H9 (cell line): ENCODE measurements around the gene TMEM63B. TPM values are rescaled to one million over a fixed set of nuclear protein-coding genes. Genes with fewer than 3 reads are reported as not detected.
A peak's percentile ranks its signal among the peaks of the same experiment; 100 is the strongest.

Source experiments
- DNase-seq: peaks from one replicate; pipeline ENCODE4 v3.0.0-alpha.2; 2017
- H2AFZ ChIP-seq: one replicate; pipeline ENCODE4 v1.6.1; 2013; ENCODE audit warnings: mild to moderate bottlenecking, low read length, control low read depth, moderate library complexity
- H2AK5ac ChIP-seq: 2 replicates; pipeline ENCODE4 v1.6.1; 2013; ENCODE audit warnings: low read length, control low read depth, mixed read lengths; ENCODE audit not compliant: insufficient read length
- H2BK120ac ChIP-seq: one replicate; pipeline ENCODE4 v1.6.1; 2013; ENCODE audit warnings: low read depth, mild to moderate bottlenecking, low read length, control low read depth, inconsistent platforms; ENCODE audit not compliant: poor library complexity, severe bottlenecking
- H2BK12ac ChIP-seq: 2 replicates; pipeline ENCODE4 v1.6.1; 2013; ENCODE audit warnings: low read length, control low read depth, mixed read lengths, low read depth; ENCODE audit not compliant: insufficient read length
- H2BK15ac ChIP-seq: 2 replicates; pipeline ENCODE4 v1.6.1; 2013; ENCODE audit warnings: low read depth, low read length, control low read depth
- H2BK20ac ChIP-seq: one replicate; pipeline ENCODE4 v1.6.1; 2013; ENCODE audit warnings: low read depth, mild to moderate bottlenecking, low read length, control low read depth, inconsistent platforms; ENCODE audit not compliant: poor library complexity, severe bottlenecking
- H2BK5ac ChIP-seq: 2 replicates; pipeline ENCODE4 v1.6.1; 2013; ENCODE audit warnings: low read length, control low read depth, mixed read lengths; ENCODE audit not compliant: insufficient read length
- H3K14ac ChIP-seq: 2 replicates; pipeline ENCODE4 v1.6.1; 2013; ENCODE audit warnings: low read length, control low read depth; ENCODE audit not compliant: insufficient read depth
- H3K18ac ChIP-seq: 2 replicates; pipeline ENCODE4 v1.6.1; 2013; ENCODE audit warnings: low read depth, mild to moderate bottlenecking, mixed read lengths, low read length, control low read depth; ENCODE audit not compliant: insufficient read length
- H3K23ac ChIP-seq: 2 replicates; pipeline ENCODE4 v1.6.1; 2013; ENCODE audit warnings: low read length, control low read depth, mixed read lengths, low read depth; ENCODE audit not compliant: insufficient read length
- H3K23me2 ChIP-seq: 2 replicates; pipeline ENCODE4 v1.6.1; 2013; ENCODE audit warnings: low read depth, mild to moderate bottlenecking, mixed read lengths, low read length, control low read depth; ENCODE audit not compliant: insufficient read length, poor library complexity, severe bottlenecking
- H3K27ac ChIP-seq: 2 replicates; pipeline ENCODE4 v1.5.1; 2013; ENCODE audit warnings: low read length, control low read depth, mixed read lengths, low read depth; ENCODE audit not compliant: insufficient read length
- H3K27me3 ChIP-seq: 2 replicates; pipeline ENCODE4 v1.6.1; 2013; ENCODE audit warnings: low read length, control low read depth, inconsistent platforms; ENCODE audit not compliant: insufficient read depth
- H3K4ac ChIP-seq: 2 replicates; pipeline ENCODE4 v1.6.1; 2013; ENCODE audit warnings: low read depth, mild to moderate bottlenecking, control low read depth, inconsistent platforms, low read length, moderate library complexity
- H3K4me1 ChIP-seq: 2 replicates; pipeline ENCODE4 v1.6.1; 2013; ENCODE audit warnings: low read length, control low read depth, inconsistent platforms; ENCODE audit not compliant: insufficient read depth
- H3K4me2 ChIP-seq: 2 replicates; pipeline ENCODE4 v1.6.1; 2013; ENCODE audit warnings: low read length, control low read depth, mixed read lengths; ENCODE audit not compliant: insufficient read length, insufficient read depth
- H3K56ac ChIP-seq: 2 replicates; pipeline ENCODE4 v1.6.1; 2013; ENCODE audit warnings: low read depth, mild to moderate bottlenecking, mixed read lengths, low read length, control low read depth; ENCODE audit not compliant: insufficient read length
- H3K79me1 ChIP-seq: 2 replicates; pipeline ENCODE4 v1.6.1; 2013; ENCODE audit warnings: low read depth, mild to moderate bottlenecking, moderate library complexity, low read length, control low read depth, inconsistent platforms; ENCODE audit not compliant: insufficient read depth, poor library complexity, severe bottlenecking
- H3K79me2 ChIP-seq: 2 replicates; pipeline ENCODE4 v1.6.1; 2013; ENCODE audit warnings: low read length, control low read depth, inconsistent platforms; ENCODE audit not compliant: insufficient read depth
- H3K9ac ChIP-seq: 2 replicates; pipeline ENCODE4 v1.6.1; 2013; ENCODE audit warnings: low read length, control low read depth, mixed read lengths; ENCODE audit not compliant: insufficient read length; ENCODE audit errors: extremely low read depth
- H3K9me3 ChIP-seq: one replicate; pipeline ENCODE4 v1.6.1; 2013; ENCODE audit warnings: low read depth, low read length, inconsistent platforms; ENCODE audit not compliant: control insufficient read depth
- H3T11ph ChIP-seq: one replicate; pipeline ENCODE4 v1.6.1; 2013; ENCODE audit warnings: mild to moderate bottlenecking, low read length, control low read depth, inconsistent platforms
- H4K20me1 ChIP-seq: one replicate; pipeline ENCODE4 v1.6.1; 2013; ENCODE audit not compliant: control insufficient read depth, insufficient read length, insufficient read depth
- H4K5ac ChIP-seq: 2 replicates; pipeline ENCODE4 v1.6.1; 2013; ENCODE audit warnings: low read depth, mild to moderate bottlenecking, mixed read lengths, low read length, control low read depth; ENCODE audit not compliant: insufficient read length
- H4K8ac ChIP-seq: replicated peaks from 2 replicates; pipeline ENCODE4 v1.6.1; 2013; ENCODE audit warnings: low read length, control low read depth, mixed read lengths, low read depth; ENCODE audit not compliant: insufficient read length
- H4K91ac ChIP-seq: 2 replicates; pipeline ENCODE4 v1.6.1; 2013; ENCODE audit warnings: low read depth, mild to moderate bottlenecking, moderate library complexity, mixed read lengths, low read length, control low read depth; ENCODE audit not compliant: insufficient read length
- H3K27ac Mint-ChIP-seq, 3 experiments: 2 replicates in 2 of 3; 3 replicates in 1 of 3; pipeline ENCODE4 v1.8.0; 2020 to 2021; ENCODE audit warnings: mixed read lengths in 3 of 3, mild to moderate bottlenecking in 1 of 3, moderate library complexity in 1 of 3
- H3K27me3 Mint-ChIP-seq: 2 replicates; pipeline ENCODE4 v1.8.0; 2021; ENCODE audit warnings: low read depth, mild to moderate bottlenecking, moderate library complexity, mixed read lengths
- H3K36me3 Mint-ChIP-seq, 3 experiments: 2 replicates in 2 of 3; 3 replicates in 1 of 3; pipeline ENCODE4 v1.8.0; 2020 to 2021; ENCODE audit warnings: low read depth in 3 of 3, mixed read lengths in 3 of 3; ENCODE audit not compliant: insufficient read depth in 1 of 3
- H3K4me1 Mint-ChIP-seq, 2 experiments: 2 replicates each; pipeline ENCODE4 v1.8.0; 2020; ENCODE audit warnings: mixed read lengths in 2 of 2
- H3K4me3 Mint-ChIP-seq, 2 experiments: 2 replicates in 1 of 2; 3 replicates in 1 of 2; pipeline ENCODE4 v1.8.0; 2020 to 2021; ENCODE audit warnings: mild to moderate bottlenecking in 2 of 2, mixed read lengths in 2 of 2, moderate library complexity in 1 of 2
- H3K9me3 Mint-ChIP-seq, 2 experiments: 2 replicates in 1 of 2; 3 replicates in 1 of 2; pipeline ENCODE4 v1.8.0; 2020; ENCODE audit warnings: mild to moderate bottlenecking in 2 of 2, mixed read lengths in 2 of 2, moderate library complexity in 1 of 2
- CTCF ChIP-seq: fragments of 200-600 bp; sonication (generic); conservative IDR thresholded peaks from 3 replicates; pipeline ENCODE4 v1.8.0; 2021; ENCODE audit warnings: antibody characterized with exemption, mild to moderate bottlenecking
- WGBS: extraction: QIAGEN DNeasy Blood & Tissue Kit; methylation state at CpG from one replicate; pipeline ENCODE4 v1.1.7; 2013; ENCODE audit warnings: missing lambda C conversion rate, low lambda C conversion rate, mixed read lengths; ENCODE audit not compliant: insufficient read length; ENCODE audit errors: extremely low coverage; 5-methylcytosine and 5-hydroxymethylcytosine counted together
- total RNA-seq: library from RNA; stranded (reverse); gene quantifications from 2 replicates; pipeline ENCODE4 v1.2.1, GENCODE V29; 2021

TMEM63B gene
- total RNA-seq, 1 experiment from 2014 or later, result 56.3 TPM

DNA sequence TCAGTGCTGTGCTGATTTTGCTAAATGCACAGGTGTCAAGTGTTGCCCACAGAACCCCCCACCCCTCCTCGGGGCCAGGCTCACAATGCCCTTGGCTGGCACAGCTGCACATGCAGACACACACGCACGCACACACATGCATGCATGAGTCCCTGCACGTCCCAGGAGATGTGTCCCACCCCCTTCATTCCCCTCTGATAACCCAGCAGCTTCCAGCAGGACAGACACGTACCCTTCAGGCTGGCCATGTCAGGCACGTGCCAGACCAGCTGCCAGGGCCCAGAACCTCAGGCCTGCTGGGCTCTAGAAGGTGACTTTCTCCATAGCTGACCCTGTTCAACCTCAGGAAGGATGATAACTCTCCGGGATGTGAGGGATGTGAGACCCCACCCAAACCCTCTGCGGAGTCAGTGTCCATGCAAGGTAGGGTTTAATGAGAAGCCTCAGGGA is 44.5 kb upstream of the TMEM63B start:
- Histone ChIP-seq H3K4me1 (peaks cover 6% of the 10 kb centered on the region; the same call in 1 of the 2 replicates), H3K79me2 (no peaks in the 10 kb centered on the region), H3K14ac (no peak overlapping the region; the same call in 1 of the 2 replicates), H3K9me3 (no peaks in the 10 kb centered on the region), H2BK20ac (no peak overlapping the region), H2BK12ac (no peak overlapping the region), H3K23ac (no peak overlapping the region), H3K18ac (no peak overlapping the region), H3K79me1 (no peaks in the 10 kb centered on the region), H4K20me1 (no peaks in the 10 kb centered on the region), H3K4me2 (no peak overlapping the region), H2BK5ac (no peak overlapping the region), H3K4ac (no peak overlapping the region), H3K27ac (no peak overlapping the region), H3K27me3 (no peaks in the 10 kb centered on the region), H4K91ac (no peak overlapping the region), H4K5ac (no peak overlapping the region), H3T11ph (no peak overlapping the region), H2BK120ac (no peak overlapping the region), H3K56ac (no peak overlapping the region), H3K23me2 (no peaks in the 10 kb centered on the region), H3K9ac (no peak overlapping the region), H2AK5ac (no peak overlapping the region), H2BK15ac (no peak overlapping the region), H2AFZ (no peak overlapping the region), H4K8ac (no peak overlapping the region)
- H3K4me3 Mint-ChIP-seq, result no peak overlapping the region
- peaks cover 6 to 10% of the 10 kb centered on the region in 2 experiments for H3K4me1 Mint-ChIP-seq
- no CpG with 5 or more reads among the region's 8 CpGs for WGBS
- DNase-seq, result no peak
- TF ChIP-seq CTCF, result no peak
- no peaks in the 10 kb centered on the region for H3K36me3 Mint-ChIP-seq
- no peaks in the 10 kb centered on the region for H3K9me3 Mint-ChIP-seq
- no peaks in the 10 kb centered on the region for H3K27me3 Mint-ChIP-seq
- H3K27ac Mint-ChIP-seq, result peak overlapping the region in 1 of 3 experiments; percentile 64; a peak in 1 of 7 replicates
